Astrocyte of the spinal cord (primary cell): ENCODE measurements around the gene FLNA.

Experiments used
- DNase-seq: peaks from one replicate; pipeline ENCODE4 v3.0.0; 2011; ENCODE audit warnings: low read depth, low spot score
- H3K4me3 ChIP-seq: 2 replicates; pipeline ENCODE4 v1.5.1; 2011; ENCODE audit warnings: low read depth, mild to moderate bottlenecking, low read length, moderate library complexity
- CTCF ChIP-seq: IDR thresholded peaks from 2 replicates; pipeline ENCODE4 v1.5.1; 2012; ENCODE audit warnings: low read depth, mild to moderate bottlenecking, low read length, inconsistent platforms
- in situ Hi-C: cut with HindIII; loops from 2 replicates; pipeline ENCODE4 v1.10.0; 2017; ENCODE audit warnings: low sequenced_read_pairs

The FLNA gene

DNA sequence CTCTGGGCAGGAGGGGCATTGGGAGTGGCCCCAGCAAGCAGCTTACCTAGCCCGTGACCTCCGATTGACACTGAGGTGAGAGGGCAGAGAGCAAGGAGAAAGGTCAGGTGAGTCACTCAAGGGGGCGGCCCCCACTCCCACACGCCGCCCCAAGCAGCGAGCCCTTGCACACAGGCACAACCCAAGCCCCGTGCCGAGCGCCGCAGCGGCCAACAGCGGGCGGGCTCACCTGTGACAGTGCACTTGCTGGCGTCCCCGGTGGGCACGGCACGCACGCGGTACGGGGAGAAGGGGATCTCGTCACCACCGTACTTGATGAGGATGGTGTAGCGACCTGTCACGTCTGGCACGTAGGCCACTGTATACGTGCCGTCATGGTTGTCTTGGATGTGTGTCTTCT lies 17.2 kb downstream of the FLNA start:
- DNase-seq = no peak
- no peak for TF ChIP-seq CTCF
- H3K4me3 ChIP-seq = no peak overlapping the region
- in situ Hi-C loops = no loop called here

- in situ Hi-C loops = no loop called here
- DNase-seq = no peak
- TF ChIP-seq CTCF = no peak
- no peak overlapping the region for H3K4me3 ChIP-seq
These were observed 17.8 kb downstream of the FLNA start for GRCh38 chrX:154356596-154356995.

DNA sequence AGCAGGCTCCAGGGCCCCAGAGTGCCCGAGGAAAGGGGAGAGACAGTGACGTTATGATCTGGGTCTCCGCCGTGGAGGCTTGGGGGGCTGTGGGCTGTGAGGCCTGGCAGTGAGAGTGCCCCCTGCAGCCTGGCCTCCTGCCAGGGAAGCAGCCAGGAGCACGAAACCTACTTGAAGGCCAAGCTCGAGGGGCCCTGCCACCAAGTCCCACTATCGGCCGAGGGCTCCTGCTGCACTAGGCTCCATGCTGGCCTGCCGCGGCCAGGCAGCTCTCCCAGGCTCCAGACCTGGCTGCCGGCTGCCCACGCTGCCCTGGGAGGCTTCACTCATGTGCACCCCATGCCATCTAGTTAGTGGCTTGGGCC lies 18.7 kb downstream of the FLNA start:
- no peak for DNase-seq
- H3K4me3 ChIP-seq = no peak overlapping the region
- TF ChIP-seq CTCF = no peak
- in situ Hi-C loops = no loop called here

DNA sequence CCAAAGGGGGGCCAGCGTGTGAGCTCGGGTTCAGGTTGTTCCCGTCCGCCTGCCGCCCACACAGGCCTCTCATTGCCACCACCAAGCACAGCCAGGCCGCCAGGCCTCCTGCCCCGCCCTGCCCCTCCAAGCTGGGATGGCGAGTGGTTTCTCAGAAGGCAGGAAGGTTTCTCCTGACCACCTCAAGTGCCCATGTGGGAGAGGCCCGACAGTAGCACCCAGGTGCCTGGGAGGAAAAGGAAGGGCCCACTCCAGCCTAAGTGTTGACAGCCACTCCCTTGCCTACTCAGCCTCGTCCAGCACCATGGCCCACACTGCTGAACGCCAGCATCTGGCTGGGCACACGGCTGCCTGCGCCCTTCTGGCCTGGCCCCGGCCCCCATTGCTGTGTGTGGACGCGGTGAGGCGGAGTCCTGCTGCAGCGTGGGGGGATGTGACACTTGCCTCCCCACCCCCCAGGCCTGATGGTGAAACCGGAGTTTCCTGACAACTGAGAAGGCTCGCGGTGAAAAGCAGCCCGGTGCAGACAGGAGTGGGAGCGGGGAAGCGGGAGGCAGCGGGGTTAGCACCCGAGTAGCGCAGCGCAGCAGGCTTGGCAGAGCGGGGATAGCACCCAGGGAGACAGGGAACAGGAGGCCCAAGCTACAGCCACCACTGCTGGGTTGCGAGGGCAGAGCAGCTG lies 19.2 kb downstream of the FLNA start:
- in situ Hi-C loops = no loop called here
- H3K4me3 ChIP-seq = no peak overlapping the region
- DNase-seq = no peak
- TF ChIP-seq CTCF = no peak

GRCh38 chrX:154354516-154354915 lies 19.9 kb downstream of the FLNA start:
- H3K4me3 ChIP-seq = no peak overlapping the region
- DNase-seq = no peak
- no peak for TF ChIP-seq CTCF
- in situ Hi-C loops = no loop called here

DNA sequence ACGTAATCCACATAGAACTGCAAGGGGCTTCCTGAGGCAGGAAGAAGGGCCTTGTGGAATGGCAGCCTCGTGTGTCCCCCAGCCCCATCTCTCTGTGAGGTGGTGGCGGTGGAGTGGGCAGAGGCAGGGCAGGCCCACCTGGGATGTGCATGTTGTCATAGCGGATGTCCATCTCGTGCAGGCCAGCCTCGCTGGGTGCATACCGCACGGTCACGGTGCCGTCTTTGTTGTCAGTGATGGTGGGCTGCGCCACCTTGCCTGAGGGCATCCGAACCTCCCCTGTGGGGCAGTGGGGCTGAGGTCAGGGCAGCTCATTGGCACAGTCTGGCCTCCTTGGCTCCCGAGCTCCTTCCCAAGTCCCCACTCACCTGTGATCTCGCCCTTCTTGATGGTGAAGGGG lies 20.4 kb downstream of the FLNA start:
- no peak for DNase-seq
- in situ Hi-C loops = no loop called here

More for the DNA sequence above, 20.4 kb downstream of the FLNA start:
- no peak overlapping the region for H3K4me3 ChIP-seq
- no peak for TF ChIP-seq CTCF
